H9 (cell line): ENCODE data around the gene IL15. TPM values are rescaled to one million over a fixed set of nuclear protein-coding genes. Genes with fewer than 3 reads are reported as not detected.

Experiments used
- DNase-seq: peaks from one replicate; pipeline ENCODE4 v3.0.0-alpha.2; 2017
- H2AFZ ChIP-seq: one replicate; pipeline ENCODE4 v1.6.1; 2013; ENCODE audit warnings: mild to moderate bottlenecking, low read length, control low read depth, moderate library complexity
- H2AK5ac ChIP-seq: 2 replicates; pipeline ENCODE4 v1.6.1; 2013; ENCODE audit warnings: low read length, control low read depth, mixed read lengths; ENCODE audit not compliant: insufficient read length
- H2BK120ac ChIP-seq: one replicate; pipeline ENCODE4 v1.6.1; 2013; ENCODE audit warnings: low read depth, mild to moderate bottlenecking, low read length, control low read depth, inconsistent platforms; ENCODE audit not compliant: poor library complexity, severe bottlenecking
- H2BK12ac ChIP-seq: 2 replicates; pipeline ENCODE4 v1.6.1; 2013; ENCODE audit warnings: low read length, control low read depth, mixed read lengths, low read depth; ENCODE audit not compliant: insufficient read length
- H2BK15ac ChIP-seq: 2 replicates; pipeline ENCODE4 v1.6.1; 2013; ENCODE audit warnings: low read depth, low read length, control low read depth
- H2BK20ac ChIP-seq: one replicate; pipeline ENCODE4 v1.6.1; 2013; ENCODE audit warnings: low read depth, mild to moderate bottlenecking, low read length, control low read depth, inconsistent platforms; ENCODE audit not compliant: poor library complexity, severe bottlenecking
- H2BK5ac ChIP-seq: 2 replicates; pipeline ENCODE4 v1.6.1; 2013; ENCODE audit warnings: low read length, control low read depth, mixed read lengths; ENCODE audit not compliant: insufficient read length
- H3K14ac ChIP-seq: 2 replicates; pipeline ENCODE4 v1.6.1; 2013; ENCODE audit warnings: low read length, control low read depth; ENCODE audit not compliant: insufficient read depth
- H3K18ac ChIP-seq: 2 replicates; pipeline ENCODE4 v1.6.1; 2013; ENCODE audit warnings: low read depth, mild to moderate bottlenecking, mixed read lengths, low read length, control low read depth; ENCODE audit not compliant: insufficient read length
- H3K23ac ChIP-seq: 2 replicates; pipeline ENCODE4 v1.6.1; 2013; ENCODE audit warnings: low read length, control low read depth, mixed read lengths, low read depth; ENCODE audit not compliant: insufficient read length
- H3K23me2 ChIP-seq: 2 replicates; pipeline ENCODE4 v1.6.1; 2013; ENCODE audit warnings: low read depth, mild to moderate bottlenecking, mixed read lengths, low read length, control low read depth; ENCODE audit not compliant: insufficient read length, poor library complexity, severe bottlenecking
- H3K27ac ChIP-seq: 2 replicates; pipeline ENCODE4 v1.5.1; 2013; ENCODE audit warnings: low read length, control low read depth, mixed read lengths, low read depth; ENCODE audit not compliant: insufficient read length
- H3K27me3 ChIP-seq: 2 replicates; pipeline ENCODE4 v1.6.1; 2013; ENCODE audit warnings: low read length, control low read depth, inconsistent platforms; ENCODE audit not compliant: insufficient read depth
- H3K4ac ChIP-seq: 2 replicates; pipeline ENCODE4 v1.6.1; 2013; ENCODE audit warnings: low read depth, mild to moderate bottlenecking, control low read depth, inconsistent platforms, low read length, moderate library complexity
- H3K4me1 ChIP-seq: 2 replicates; pipeline ENCODE4 v1.6.1; 2013; ENCODE audit warnings: low read length, control low read depth, inconsistent platforms; ENCODE audit not compliant: insufficient read depth
- H3K4me2 ChIP-seq: 2 replicates; pipeline ENCODE4 v1.6.1; 2013; ENCODE audit warnings: low read length, control low read depth, mixed read lengths; ENCODE audit not compliant: insufficient read length, insufficient read depth
- H3K56ac ChIP-seq: 2 replicates; pipeline ENCODE4 v1.6.1; 2013; ENCODE audit warnings: low read depth, mild to moderate bottlenecking, mixed read lengths, low read length, control low read depth; ENCODE audit not compliant: insufficient read length
- H3K79me1 ChIP-seq: 2 replicates; pipeline ENCODE4 v1.6.1; 2013; ENCODE audit warnings: low read depth, mild to moderate bottlenecking, moderate library complexity, low read length, control low read depth, inconsistent platforms; ENCODE audit not compliant: insufficient read depth, poor library complexity, severe bottlenecking
- H3K79me2 ChIP-seq: 2 replicates; pipeline ENCODE4 v1.6.1; 2013; ENCODE audit warnings: low read length, control low read depth, inconsistent platforms; ENCODE audit not compliant: insufficient read depth
- H3K9ac ChIP-seq: 2 replicates; pipeline ENCODE4 v1.6.1; 2013; ENCODE audit warnings: low read length, control low read depth, mixed read lengths; ENCODE audit not compliant: insufficient read length; ENCODE audit errors: extremely low read depth
- H3K9me3 ChIP-seq: one replicate; pipeline ENCODE4 v1.6.1; 2013; ENCODE audit warnings: low read depth, low read length, inconsistent platforms; ENCODE audit not compliant: control insufficient read depth
- H3T11ph ChIP-seq: one replicate; pipeline ENCODE4 v1.6.1; 2013; ENCODE audit warnings: mild to moderate bottlenecking, low read length, control low read depth, inconsistent platforms
- H4K20me1 ChIP-seq: one replicate; pipeline ENCODE4 v1.6.1; 2013; ENCODE audit not compliant: control insufficient read depth, insufficient read length, insufficient read depth
- H4K5ac ChIP-seq: 2 replicates; pipeline ENCODE4 v1.6.1; 2013; ENCODE audit warnings: low read depth, mild to moderate bottlenecking, mixed read lengths, low read length, control low read depth; ENCODE audit not compliant: insufficient read length
- H4K8ac ChIP-seq: replicated peaks from 2 replicates; pipeline ENCODE4 v1.6.1; 2013; ENCODE audit warnings: low read length, control low read depth, mixed read lengths, low read depth; ENCODE audit not compliant: insufficient read length
- H4K91ac ChIP-seq: 2 replicates; pipeline ENCODE4 v1.6.1; 2013; ENCODE audit warnings: low read depth, mild to moderate bottlenecking, moderate library complexity, mixed read lengths, low read length, control low read depth; ENCODE audit not compliant: insufficient read length
- H3K27ac Mint-ChIP-seq, 3 experiments: 2 replicates in 2 of 3; 3 replicates in 1 of 3; pipeline ENCODE4 v1.8.0; 2020 to 2021; ENCODE audit warnings: mixed read lengths in 3 of 3, mild to moderate bottlenecking in 1 of 3, moderate library complexity in 1 of 3
- H3K27me3 Mint-ChIP-seq: 2 replicates; pipeline ENCODE4 v1.8.0; 2021; ENCODE audit warnings: low read depth, mild to moderate bottlenecking, moderate library complexity, mixed read lengths
- H3K36me3 Mint-ChIP-seq, 3 experiments: 2 replicates in 2 of 3; 3 replicates in 1 of 3; pipeline ENCODE4 v1.8.0; 2020 to 2021; ENCODE audit warnings: low read depth in 3 of 3, mixed read lengths in 3 of 3; ENCODE audit not compliant: insufficient read depth in 1 of 3
- H3K4me1 Mint-ChIP-seq, 2 experiments: 2 replicates each; pipeline ENCODE4 v1.8.0; 2020; ENCODE audit warnings: mixed read lengths in 2 of 2
- H3K4me3 Mint-ChIP-seq, 2 experiments: 2 replicates in 1 of 2; 3 replicates in 1 of 2; pipeline ENCODE4 v1.8.0; 2020 to 2021; ENCODE audit warnings: mild to moderate bottlenecking in 2 of 2, mixed read lengths in 2 of 2, moderate library complexity in 1 of 2
- H3K9me3 Mint-ChIP-seq, 2 experiments: 2 replicates in 1 of 2; 3 replicates in 1 of 2; pipeline ENCODE4 v1.8.0; 2020; ENCODE audit warnings: mild to moderate bottlenecking in 2 of 2, mixed read lengths in 2 of 2, moderate library complexity in 1 of 2
- CTCF ChIP-seq: fragments of 200-600 bp; sonication (generic); conservative IDR thresholded peaks from 3 replicates; pipeline ENCODE4 v1.8.0; 2021; ENCODE audit warnings: antibody characterized with exemption, mild to moderate bottlenecking
- WGBS: extraction: QIAGEN DNeasy Blood & Tissue Kit; methylation state at CpG from one replicate; pipeline ENCODE4 v1.1.7; 2013; ENCODE audit warnings: missing lambda C conversion rate, low lambda C conversion rate, mixed read lengths; ENCODE audit not compliant: insufficient read length; ENCODE audit errors: extremely low coverage; 5-methylcytosine and 5-hydroxymethylcytosine counted together
- total RNA-seq: library from RNA; stranded (reverse); gene quantifications from 2 replicates; pipeline ENCODE4 v1.2.1, GENCODE V29; 2021

The IL15 gene
- total RNA-seq, 1 experiment from 2014 or later = 0.61 TPM

- Histone ChIP-seq H3K23me2 (no peaks in the 10 kb centered on the region), H3K79me1 (no peaks in the 10 kb centered on the region), H4K20me1 (no peaks in the 10 kb centered on the region), H4K8ac (no peak overlapping the region), H3K23ac (no peak overlapping the region), H3K4me1 (no peaks in the 10 kb centered on the region), H2BK5ac (no peak overlapping the region), H2BK120ac (no peak overlapping the region), H2BK20ac (no peak overlapping the region), H2AK5ac (no peak overlapping the region), H4K5ac (no peak overlapping the region), H3K27me3 (no peaks in the 10 kb centered on the region), H3K9me3 (no peaks in the 10 kb centered on the region), H3T11ph (no peak overlapping the region), H3K14ac (no peak overlapping the region), H3K4ac (no peak overlapping the region), H2BK12ac (no peak overlapping the region), H3K56ac (no peak overlapping the region), H2AFZ (no peak overlapping the region), H3K4me2 (no peak overlapping the region), H3K79me2 (no peaks in the 10 kb centered on the region), H4K91ac (no peak overlapping the region), H3K9ac (no peak overlapping the region), H3K18ac (no peak overlapping the region), H2BK15ac (no peak overlapping the region), H3K27ac (no peak overlapping the region)
- H3K9me3 Mint-ChIP-seq = no peaks in the 10 kb centered on the region; a peak in 3 of 5 replicates
- DNase-seq = no peak
- no peaks in the 10 kb centered on the region for H3K27me3 Mint-ChIP-seq
- H3K36me3 Mint-ChIP-seq = no peaks in the 10 kb centered on the region
- H3K4me3 Mint-ChIP-seq = no peak overlapping the region
- no peak overlapping the region for H3K27ac Mint-ChIP-seq
- H3K4me1 Mint-ChIP-seq = peaks cover 0 to 5% of the 10 kb centered on the region in 2 experiments; a peak in 2 of 4 replicates
- no peak for TF ChIP-seq CTCF
- no CpG with 5 or more reads among the region's 1 CpG for WGBS
Observed at GRCh38 chr4:141587897-141588296, 48.5 kb upstream of the IL15 start.
